HG03558 (cell line): ENCODE measurements around the gene FRMD5.

Source experiments
- ATAC-seq: cut with Tn5 transposase; IDR thresholded peaks from one replicate; pipeline ENCODE4 v1.9.1; 2021; ENCODE audit warnings: moderate number of reproducible peaks; ENCODE audit not compliant: unreplicated experiment; ENCODE audit errors: extremely low read depth

The FRMD5 gene

DNA sequence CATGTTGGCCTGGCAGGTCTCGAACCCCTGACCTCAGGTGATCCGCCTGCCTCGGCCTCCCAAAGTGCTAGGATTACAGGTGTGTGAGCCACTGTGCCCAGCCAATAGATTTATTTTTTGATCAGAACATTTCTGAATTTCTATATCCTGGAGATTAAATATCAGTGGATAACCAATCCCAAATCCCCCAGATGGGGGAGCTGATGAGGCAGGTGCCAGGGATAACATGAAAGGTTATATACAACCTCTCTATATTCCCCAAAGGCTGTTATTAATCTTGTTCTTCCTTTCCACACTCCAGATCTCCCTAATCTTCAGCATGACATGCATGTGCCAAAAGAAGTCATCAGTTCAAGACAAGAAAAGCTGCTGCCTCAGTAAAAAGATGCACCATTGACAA lies 256.0 kb downstream of the FRMD5 start:
- ATAC-seq, result no peak

GRCh38 chr15:43934480-43934879 lies 260.6 kb downstream of the FRMD5 start:
- no peak for ATAC-seq

DNA sequence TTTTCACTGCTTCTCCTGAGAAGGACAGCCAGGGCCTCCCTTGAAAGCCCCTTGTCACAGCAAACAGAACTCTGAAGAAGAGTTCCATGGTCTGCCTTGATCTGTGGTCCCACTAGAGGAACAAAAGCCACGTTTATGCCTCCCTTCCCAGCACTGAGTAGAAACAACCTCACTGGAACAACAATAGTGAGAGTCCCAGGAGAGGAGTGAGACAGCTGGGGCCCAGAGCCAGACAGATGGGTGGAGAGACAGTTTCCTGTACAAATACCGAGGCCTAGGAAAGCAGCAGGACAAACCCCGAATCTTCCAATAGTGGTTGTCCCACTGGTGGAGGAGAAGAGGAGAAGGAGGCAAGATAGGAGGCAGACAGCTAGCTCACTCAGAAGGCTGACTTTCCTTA lies 262.2 kb downstream of the FRMD5 start:
- no peak for ATAC-seq

DNA sequence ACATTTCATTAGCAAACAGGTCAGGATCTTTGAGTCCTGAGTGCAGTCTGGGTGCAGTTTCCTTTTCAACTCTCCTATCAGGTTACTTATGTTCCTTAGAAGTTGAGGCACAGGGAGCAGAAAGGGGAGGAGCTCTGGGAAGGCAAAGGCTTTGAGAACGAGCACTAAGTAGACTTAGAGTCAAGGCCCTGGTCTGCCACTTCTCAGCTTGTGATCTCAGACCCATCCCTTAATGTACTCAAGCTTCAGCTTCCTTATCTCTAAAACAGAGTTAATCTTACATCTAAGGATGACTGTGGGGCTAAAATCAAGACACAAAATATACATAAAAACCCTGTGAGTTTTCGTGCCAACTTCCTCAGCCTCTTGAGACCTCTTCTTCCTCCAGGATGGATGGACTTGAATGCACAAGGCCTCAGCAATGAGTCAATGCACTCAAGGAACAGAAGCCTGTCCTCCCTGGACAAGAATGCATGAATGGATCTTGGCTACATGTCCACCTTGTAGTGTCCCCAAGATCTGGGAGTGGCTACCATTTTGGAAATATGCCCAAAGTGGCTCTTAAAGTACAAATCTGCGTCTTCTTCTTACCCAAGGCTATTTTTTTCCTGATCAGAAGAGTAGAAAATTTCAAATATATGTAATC lies 263.2 kb downstream of the FRMD5 start:
- no peak for ATAC-seq

DNA sequence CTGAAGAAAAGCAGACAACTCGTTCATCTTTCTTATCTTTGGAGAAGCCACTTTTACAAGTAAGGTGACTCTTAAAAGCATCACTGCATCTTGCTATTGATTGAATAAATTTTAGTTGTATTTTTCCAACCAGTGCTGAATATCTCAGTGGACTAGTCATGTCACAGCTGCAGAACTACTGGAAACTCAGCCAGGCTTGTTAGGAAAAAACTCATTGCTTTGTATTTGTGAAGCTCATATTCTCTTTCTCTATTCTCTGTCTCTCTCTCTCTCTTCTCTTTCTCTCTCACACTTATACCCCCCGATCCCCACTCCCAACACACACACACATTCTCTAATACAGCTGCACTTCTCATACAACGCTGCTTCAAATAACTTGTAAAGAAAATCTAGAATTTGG lies 264.0 kb downstream of the FRMD5 start:
- ATAC-seq, result no peak

DNA sequence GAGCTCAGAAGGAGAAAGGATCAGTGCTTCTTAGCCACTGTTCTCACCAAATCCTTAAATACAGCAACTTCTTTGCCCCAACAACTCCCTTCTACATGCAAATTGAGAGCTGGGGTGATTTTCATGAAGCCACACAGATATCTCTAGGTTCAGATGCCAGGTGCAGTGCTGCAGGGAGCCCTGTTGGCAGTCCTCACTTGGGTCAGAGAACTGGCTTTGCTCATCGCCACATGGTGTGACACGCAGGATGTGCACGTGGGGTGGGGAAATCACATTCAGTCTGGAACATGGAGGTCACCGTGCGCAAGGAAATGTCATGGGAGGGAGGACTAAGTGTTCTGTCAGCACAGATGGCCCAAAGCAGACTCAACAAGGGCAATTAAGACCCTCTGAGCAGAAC lies 264.5 kb downstream of the FRMD5 start:
- no peak for ATAC-seq

DNA sequence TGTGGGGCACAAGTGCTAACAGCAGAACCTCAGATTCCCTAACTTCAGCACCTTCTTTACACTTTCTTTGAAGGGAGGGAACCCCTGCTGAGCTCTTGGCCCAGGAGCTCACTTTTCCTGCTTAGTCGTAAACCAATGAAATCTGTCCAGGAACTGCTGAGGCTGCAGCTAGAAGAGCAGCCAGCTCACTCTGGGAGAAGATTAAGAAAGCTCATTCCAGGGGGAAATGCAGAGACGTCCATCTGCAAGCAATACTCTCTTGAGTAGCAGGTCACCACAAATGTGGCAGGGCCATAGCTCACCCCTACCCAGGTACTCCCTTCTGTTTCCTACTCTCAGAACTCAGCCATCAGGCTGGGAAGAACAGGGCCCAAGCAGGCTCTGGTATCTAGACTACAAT lies 265.0 kb downstream of the FRMD5 start:
- ATAC-seq, result no peak

- ATAC-seq, result no peak
Observed at GRCh38 chr15:43928152-43928551, 266.9 kb downstream of the FRMD5 start.

DNA sequence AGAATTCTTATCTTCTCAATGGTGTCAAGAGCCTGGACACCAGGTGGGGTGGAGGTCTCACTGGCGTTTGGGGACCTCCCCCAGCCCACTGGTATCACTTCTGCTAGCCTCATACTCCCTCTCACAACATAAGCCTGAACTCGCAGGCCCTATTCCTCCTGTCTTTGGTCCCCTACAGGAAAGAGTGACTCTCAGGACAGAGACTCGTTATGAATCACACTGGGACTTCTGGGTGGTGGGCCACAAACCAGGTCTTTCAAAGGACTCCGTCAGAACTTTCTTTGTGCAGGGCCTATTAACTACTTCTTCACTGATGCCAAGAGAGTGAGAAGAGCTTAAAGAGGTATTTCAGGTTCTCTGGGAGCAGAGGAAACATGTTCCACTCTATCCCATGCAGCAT lies 267.9 kb downstream of the FRMD5 start:
- ATAC-seq, result no peak

DNA sequence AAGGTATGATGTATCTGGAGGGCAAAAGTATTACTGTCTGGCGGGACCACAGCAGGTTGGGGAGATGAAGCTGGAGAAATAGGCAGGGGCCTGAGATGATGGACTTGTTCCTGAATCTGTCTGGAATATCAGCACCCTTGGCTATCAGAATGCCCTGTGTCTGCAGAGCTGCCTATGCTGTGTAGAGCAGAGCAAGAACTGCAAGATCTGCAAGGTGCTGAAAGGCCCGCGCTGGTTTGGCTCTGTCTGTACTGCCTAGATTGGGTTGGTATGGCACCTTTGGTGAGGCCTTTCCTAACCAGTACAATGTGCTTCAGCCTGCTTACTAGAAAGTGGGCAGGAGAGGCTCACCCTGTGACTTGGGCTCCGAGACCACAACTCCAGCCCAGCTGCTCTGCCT lies 271.5 kb downstream of the FRMD5 start:
- no peak for ATAC-seq

DNA sequence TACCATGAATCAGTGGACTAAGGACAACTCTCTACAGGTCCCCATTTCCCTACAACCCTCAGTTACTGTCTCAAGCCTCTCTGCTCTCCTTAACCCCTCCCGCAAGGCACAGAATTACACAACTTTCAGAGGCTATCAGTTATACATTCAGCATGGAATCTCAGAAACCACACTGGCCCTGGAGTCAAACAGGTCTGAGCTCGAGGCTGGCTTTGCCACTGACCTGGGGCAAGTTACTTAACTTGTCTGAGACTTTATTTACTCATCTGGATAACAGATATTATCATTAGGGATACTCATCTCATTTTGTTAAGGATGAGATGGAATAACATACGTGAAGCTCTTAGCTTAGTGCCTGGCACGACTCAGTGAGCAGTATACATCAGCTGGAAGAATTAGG lies 273.1 kb downstream of the FRMD5 start:
- ATAC-seq, result no peak

DNA sequence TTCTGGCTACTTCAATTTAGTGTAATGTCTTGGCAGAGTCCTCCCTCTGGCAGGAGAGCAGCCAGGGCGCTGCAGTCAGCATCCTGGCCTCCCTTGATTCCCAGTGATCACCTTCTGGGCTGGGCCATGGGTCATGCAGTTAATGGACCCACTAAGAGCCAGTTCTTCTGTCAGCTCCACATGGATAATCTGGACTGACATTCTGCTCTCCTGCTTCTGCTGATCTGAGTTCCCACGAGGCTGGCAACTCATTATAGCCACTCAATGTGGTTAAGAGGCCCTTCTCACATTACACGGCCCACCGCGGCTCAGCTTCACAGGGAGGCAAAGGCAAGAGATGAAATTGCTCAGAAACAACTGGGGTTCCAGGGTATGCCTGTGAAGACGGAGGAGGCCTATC lies 274.3 kb downstream of the FRMD5 start:
- no peak for ATAC-seq

- no peak for ATAC-seq
Observed at GRCh38 chr15:43920254-43920600, 274.8 kb downstream of the FRMD5 start.

GRCh38 chr15:43919540-43920253 lies 275.4 kb downstream of the FRMD5 start:
- ATAC-seq, result no peak

- ATAC-seq, result no peak
Observed at GRCh38 chr15:43918717-43919116, 276.4 kb downstream of the FRMD5 start.

- ATAC-seq, result no peak
Observed at GRCh38 chr15:43916326-43916660, 278.8 kb downstream of the FRMD5 start.

DNA sequence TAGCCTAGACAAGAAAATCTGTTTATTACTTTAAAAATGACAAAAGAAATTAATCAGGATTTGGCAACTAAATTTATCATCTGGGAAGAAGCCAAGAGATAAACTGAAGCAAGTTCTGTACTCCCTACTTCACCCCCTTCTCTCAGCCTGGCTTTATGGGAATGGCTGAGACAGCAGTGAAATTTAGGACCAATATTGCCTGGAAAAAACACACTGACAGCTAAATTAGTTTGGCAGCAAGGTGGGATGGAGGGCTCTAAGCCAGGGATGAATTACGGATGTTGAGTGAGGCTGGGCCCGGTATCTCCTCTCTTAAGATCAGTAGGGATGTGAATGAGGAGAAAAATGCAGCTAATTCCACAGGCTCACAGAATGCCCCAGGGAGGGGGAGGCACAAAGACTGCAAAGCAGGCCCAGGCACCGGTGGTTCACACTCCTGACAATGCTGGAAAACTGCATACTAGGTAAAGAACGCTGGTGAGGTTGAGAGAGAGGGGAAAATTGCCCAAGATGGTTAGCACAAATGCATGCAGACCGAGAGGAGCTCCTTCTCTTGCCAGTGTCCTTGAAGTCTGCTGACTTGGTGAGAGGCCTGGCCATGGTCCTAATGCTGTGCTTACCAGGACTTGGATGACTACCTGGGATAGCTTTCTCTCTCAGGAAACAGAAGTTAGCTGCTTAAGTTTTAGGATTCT lies 279.3 kb downstream of the FRMD5 start:
- no peak for ATAC-seq

DNA sequence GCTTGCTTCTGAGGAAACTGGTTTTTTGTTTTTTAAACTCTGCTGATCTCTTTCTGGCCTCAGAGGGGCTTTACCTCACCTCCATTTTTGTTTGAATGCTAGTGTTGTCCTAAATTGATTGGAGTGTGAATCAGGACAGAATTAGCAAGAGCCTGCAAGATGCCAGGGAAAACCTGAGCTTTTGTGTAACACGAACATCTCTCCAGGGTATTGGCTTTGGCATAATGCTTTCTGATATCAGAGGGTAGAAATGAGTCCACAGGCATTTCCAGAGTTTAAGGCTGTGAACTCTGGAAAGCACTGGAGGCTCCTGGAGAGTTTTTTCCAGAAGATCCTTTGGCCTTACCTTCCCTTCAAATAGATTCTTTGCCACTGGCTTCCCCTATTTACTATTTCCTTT lies 281.1 kb downstream of the FRMD5 start:
- no peak for ATAC-seq

GRCh38 chr15:43913026-43913780 lies 281.9 kb downstream of the FRMD5 start:
- no peak for ATAC-seq

GRCh38 chr15:43912208-43912607 lies 282.9 kb downstream of the FRMD5 start:
- no peak for ATAC-seq

- no peak for ATAC-seq
Observed at GRCh38 chr15:43911235-43911781, 283.8 kb downstream of the FRMD5 start.
